ENCODE measurements around the gene AKAP8L. TPM values are rescaled to one million over a fixed set of nuclear protein-coding genes. Genes with fewer than 3 reads are reported as not detected.

The AKAP8L gene
- total RNA-seq, 1 experiment from 2014 or later: 106 TPM

DNA sequence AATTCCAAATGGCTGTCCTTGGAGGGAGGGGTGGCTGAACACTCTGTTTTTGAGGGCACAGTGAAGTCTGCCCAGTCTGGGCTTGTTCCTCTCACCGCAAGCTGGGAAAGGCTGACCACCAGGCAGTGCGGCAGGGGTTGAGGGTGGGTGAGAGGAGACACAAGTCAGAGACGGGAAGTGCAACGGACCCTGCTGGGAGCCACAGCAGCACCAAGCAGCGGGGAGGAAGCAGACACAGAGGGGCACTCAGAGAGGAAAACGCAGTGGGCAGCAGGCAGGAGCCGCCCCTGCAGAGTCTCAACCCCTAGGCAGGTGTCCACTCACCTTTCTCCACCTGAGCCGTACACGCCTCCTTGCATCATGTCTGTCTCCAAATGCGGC is 15.6 kb downstream of the AKAP8L start:
- Histone ChIP-seq H3K9me3 (ENCODE audit: control insufficient read depth in 1 of 2, insufficient read depth in 1 of 2, low read depth in 1 of 2, low read length in 2 of 2) (no peaks in the 10 kb centered on the region), H3K4me3 (replicated peaks in 1 of 2; ENCODE audit: low read depth in 1 of 2, low read length in 2 of 2) (no peak overlapping the region), H4K20me1 (ENCODE audit: insufficient read depth) (peaks cover 12% of the 10 kb centered on the region; the same call in 1 of the 2 replicates), H3K27ac (ENCODE audit: low read depth, low read length) (no peak overlapping the region), H3K79me2 (ENCODE audit: insufficient read depth, low read length) (peaks cover 79% of the 10 kb centered on the region), H3K9me2 (ENCODE audit: insufficient read depth) (no peaks in the 10 kb centered on the region), H3K27me3 (ENCODE audit: insufficient read depth, low read length) (no peaks in the 10 kb centered on the region), H2AFZ (ENCODE audit: low read depth, low read length, poor library complexity, severe bottlenecking) (no peak overlapping the region), H3K9ac (ENCODE audit: low read length) (no peak overlapping the region), H3K4me2 (ENCODE audit: low read length) (no peak overlapping the region), H3K4me1 (ENCODE audit: control insufficient read depth in 1 of 2, insufficient read depth in 2 of 2, low read length in 2 of 2) (no peaks in the 10 kb centered on the region), H3K36me3 (ENCODE audit: control insufficient read depth in 1 of 2, insufficient read depth in 2 of 2, low read length in 2 of 2) (peaks cover 15 to 28% of the 10 kb centered on the region in 2 experiments; a peak in 3 of 4 replicates)
- TF ChIP-seq POLR2A (IDR thresholded peaks at IDR 0.05; ENCODE audit: borderline replicate concordance, extremely low read depth, insufficient read depth, insufficient read length) (no peak), SRF (IDR thresholded peaks at IDR 0.05; ENCODE audit: low read depth) (no peak), JUND (IDR thresholded peaks at IDR 0.05) (no peak), EZH2 (IDR thresholded peaks at IDR 0.05) (no peak), SIN3A (IDR thresholded peaks at IDR 0.05; ENCODE audit: low read depth) (no peak), CEBPB (IDR thresholded peaks at IDR 0.05; ENCODE audit: low read depth) (no peak), ZFX (IDR thresholded peaks at IDR 0.05) (no peak), SP1 (IDR thresholded peaks at IDR 0.05; ENCODE audit: low read depth) (no peak), CBX3 (IDR thresholded peaks at IDR 0.05; ENCODE audit: low read depth) (no peak), ELF1 (IDR thresholded peaks at IDR 0.05; ENCODE audit: borderline replicate concordance, low read depth) (no peak), TCF7L2 (IDR thresholded peaks at IDR 0.05; ENCODE audit: borderline replicate concordance, extremely low read depth, insufficient read depth, insufficient read length) (no peak), EGR1 (IDR thresholded peaks at IDR 0.05; ENCODE audit: low read depth) (no peak), RAD21 (IDR thresholded peaks at IDR 0.05; ENCODE audit: low read depth) (no peak), YY1 (IDR thresholded peaks at IDR 0.05; ENCODE audit: extremely low read depth, insufficient replicate concordance, low read depth, low read length) (no peak), POLR2AphosphoS5 (IDR thresholded peaks at IDR 0.05; ENCODE audit: low read depth, low read length) (no peak)
- TF ChIP-seq, protein P1, sequence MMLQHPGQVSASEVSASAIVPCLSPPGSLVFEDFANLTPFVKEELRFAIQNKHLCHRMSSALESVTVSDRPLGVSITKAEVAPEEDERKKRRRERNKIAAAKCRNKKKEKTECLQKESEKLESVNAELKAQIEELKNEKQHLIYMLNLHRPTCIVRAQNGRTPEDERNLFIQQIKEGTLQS (IDR thresholded peaks at IDR 0.05): no peak
- TF ChIP-seq, protein P2, sequence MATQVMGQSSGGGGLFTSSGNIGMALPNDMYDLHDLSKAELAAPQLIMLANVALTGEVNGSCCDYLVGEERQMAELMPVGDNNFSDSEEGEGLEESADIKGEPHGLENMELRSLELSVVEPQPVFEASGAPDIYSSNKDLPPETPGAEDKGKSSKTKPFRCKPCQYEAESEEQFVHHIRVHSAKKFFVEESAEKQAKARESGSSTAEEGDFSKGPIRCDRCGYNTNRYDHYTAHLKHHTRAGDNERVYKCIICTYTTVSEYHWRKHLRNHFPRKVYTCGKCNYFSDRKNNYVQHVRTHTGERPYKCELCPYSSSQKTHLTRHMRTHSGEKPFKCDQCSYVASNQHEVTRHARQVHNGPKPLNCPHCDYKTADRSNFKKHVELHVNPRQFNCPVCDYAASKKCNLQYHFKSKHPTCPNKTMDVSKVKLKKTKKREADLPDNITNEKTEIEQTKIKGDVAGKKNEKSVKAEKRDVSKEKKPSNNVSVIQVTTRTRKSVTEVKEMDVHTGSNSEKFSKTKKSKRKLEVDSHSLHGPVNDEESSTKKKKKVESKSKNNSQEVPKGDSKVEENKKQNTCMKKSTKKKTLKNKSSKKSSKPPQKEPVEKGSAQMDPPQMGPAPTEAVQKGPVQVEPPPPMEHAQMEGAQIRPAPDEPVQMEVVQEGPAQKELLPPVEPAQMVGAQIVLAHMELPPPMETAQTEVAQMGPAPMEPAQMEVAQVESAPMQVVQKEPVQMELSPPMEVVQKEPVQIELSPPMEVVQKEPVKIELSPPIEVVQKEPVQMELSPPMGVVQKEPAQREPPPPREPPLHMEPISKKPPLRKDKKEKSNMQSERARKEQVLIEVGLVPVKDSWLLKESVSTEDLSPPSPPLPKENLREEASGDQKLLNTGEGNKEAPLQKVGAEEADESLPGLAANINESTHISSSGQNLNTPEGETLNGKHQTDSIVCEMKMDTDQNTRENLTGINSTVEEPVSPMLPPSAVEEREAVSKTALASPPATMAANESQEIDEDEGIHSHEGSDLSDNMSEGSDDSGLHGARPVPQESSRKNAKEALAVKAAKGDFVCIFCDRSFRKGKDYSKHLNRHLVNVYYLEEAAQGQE (IDR thresholded peaks at IDR 0.05; ENCODE audit: low read depth): no peak
- TF ChIP-seq, protein P3, sequence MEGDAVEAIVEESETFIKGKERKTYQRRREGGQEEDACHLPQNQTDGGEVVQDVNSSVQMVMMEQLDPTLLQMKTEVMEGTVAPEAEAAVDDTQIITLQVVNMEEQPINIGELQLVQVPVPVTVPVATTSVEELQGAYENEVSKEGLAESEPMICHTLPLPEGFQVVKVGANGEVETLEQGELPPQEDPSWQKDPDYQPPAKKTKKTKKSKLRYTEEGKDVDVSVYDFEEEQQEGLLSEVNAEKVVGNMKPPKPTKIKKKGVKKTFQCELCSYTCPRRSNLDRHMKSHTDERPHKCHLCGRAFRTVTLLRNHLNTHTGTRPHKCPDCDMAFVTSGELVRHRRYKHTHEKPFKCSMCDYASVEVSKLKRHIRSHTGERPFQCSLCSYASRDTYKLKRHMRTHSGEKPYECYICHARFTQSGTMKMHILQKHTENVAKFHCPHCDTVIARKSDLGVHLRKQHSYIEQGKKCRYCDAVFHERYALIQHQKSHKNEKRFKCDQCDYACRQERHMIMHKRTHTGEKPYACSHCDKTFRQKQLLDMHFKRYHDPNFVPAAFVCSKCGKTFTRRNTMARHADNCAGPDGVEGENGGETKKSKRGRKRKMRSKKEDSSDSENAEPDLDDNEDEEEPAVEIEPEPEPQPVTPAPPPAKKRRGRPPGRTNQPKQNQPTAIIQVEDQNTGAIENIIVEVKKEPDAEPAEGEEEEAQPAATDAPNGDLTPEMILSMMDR (IDR thresholded peaks at IDR 0.05 in 2 of 3, conservative IDR thresholded peaks at IDR 0.05 in 1 of 3; ENCODE audit: borderline replicate concordance in 1 of 3, insufficient read depth in 1 of 3, low read depth in 2 of 3, low read length in 2 of 3): no peak
- TF ChIP-seq, protein P4, sequence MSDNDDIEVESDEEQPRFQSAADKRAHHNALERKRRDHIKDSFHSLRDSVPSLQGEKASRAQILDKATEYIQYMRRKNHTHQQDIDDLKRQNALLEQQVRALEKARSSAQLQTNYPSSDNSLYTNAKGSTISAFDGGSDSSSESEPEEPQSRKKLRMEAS (IDR thresholded peaks at IDR 0.05): no peak
- TF ChIP-seq, protein P5, sequence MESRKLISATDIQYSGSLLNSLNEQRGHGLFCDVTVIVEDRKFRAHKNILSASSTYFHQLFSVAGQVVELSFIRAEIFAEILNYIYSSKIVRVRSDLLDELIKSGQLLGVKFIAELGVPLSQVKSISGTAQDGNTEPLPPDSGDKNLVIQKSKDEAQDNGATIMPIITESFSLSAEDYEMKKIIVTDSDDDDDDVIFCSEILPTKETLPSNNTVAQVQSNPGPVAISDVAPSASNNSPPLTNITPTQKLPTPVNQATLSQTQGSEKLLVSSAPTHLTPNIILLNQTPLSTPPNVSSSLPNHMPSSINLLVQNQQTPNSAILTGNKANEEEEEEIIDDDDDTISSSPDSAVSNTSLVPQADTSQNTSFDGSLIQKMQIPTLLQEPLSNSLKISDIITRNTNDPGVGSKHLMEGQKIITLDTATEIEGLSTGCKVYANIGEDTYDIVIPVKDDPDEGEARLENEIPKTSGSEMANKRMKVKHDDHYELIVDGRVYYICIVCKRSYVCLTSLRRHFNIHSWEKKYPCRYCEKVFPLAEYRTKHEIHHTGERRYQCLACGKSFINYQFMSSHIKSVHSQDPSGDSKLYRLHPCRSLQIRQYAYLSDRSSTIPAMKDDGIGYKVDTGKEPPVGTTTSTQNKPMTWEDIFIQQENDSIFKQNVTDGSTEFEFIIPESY (IDR thresholded peaks at IDR 0.05; ENCODE audit: extremely low read depth, insufficient replicate concordance, low read length): no peak
- ChIA-PET POLR2A (no interaction called here), RAD21 (ENCODE audit: low non-redundant PET in 1 of 2, low total read pairs in 2 of 2, uncharacterized antibody in 2 of 2, unreplicated experiment in 2 of 2) (no interaction called here), CTCF (no interaction called here)
- intact Hi-C loops (cut with micrococcal nuclease): no loop called here
- no TSS peak for BruUV-seq (replicated peaks)
- ATAC-seq (no peak), DNase-seq (ENCODE audit: low read depth, low spot score) (no peak)

Measured in HCT116 (cell line).